GM12878 (cell line): ENCODE data around the gene ZNF365.

Experiments used
- CEBPZ ChIP-seq: fragments of 150-350 bp; IDR thresholded peaks from 2 replicates; pipeline ENCODE4 v1.6.1; 2016; ENCODE audit warnings: low read depth, low read length
- CHD2 ChIP-seq: IDR thresholded peaks from 2 replicates; pipeline ENCODE4 v1.6.1; 2011; ENCODE audit warnings: low read depth, low read length, improper control_type of control experiment, borderline replicate concordance
- CTCF ChIP-seq, 3 experiments: IDR thresholded peaks in 2 of 3; conservative IDR thresholded peaks in 1 of 3; 2 replicates each; pipeline ENCODE4 v1.5.1; 2011; ENCODE audit warnings: low read depth in 3 of 3, low read length in 3 of 3, mild to moderate bottlenecking in 3 of 3, control low read depth in 2 of 3, moderate library complexity in 2 of 3, inconsistent platforms in 1 of 3, mixed read lengths in 1 of 3; ENCODE audit not compliant: control insufficient read depth in 2 of 3, insufficient read depth in 1 of 3; ENCODE audit errors: extremely low read depth in 1 of 3
- EP300 ChIP-seq, 2 experiments: fragments of 150-350 bp in 1 of 2; IDR thresholded peaks; 2 replicates each; pipeline ENCODE4 v1.6.1; 2011 to 2012; ENCODE audit warnings: low read depth in 2 of 2, low read length in 2 of 2, borderline replicate concordance in 1 of 2, improper control_type of control experiment in 1 of 2, inconsistent platforms in 1 of 2; ENCODE audit not compliant: control insufficient read depth in 1 of 2
- EZH2 ChIP-seq: IDR thresholded peaks from 2 replicates; pipeline ENCODE4 v1.6.1; 2012; ENCODE audit warnings: low read depth, mild to moderate bottlenecking, control low read depth, inconsistent platforms, low read length, borderline replicate concordance; ENCODE audit not compliant: control insufficient read depth
- FOS ChIP-seq: IDR thresholded peaks from 3 replicates; pipeline ENCODE4 v1.6.1; 2011; ENCODE audit warnings: borderline replicate concordance; ENCODE audit not compliant: insufficient read length; ENCODE audit errors: extremely low read depth
- NFYA ChIP-seq: IDR thresholded peaks from 2 replicates; pipeline ENCODE4 v1.6.1; 2011; ENCODE audit warnings: low read depth, mild to moderate bottlenecking, low read length, improper control_type of control experiment, borderline replicate concordance
- POLR2A ChIP-seq: IDR thresholded peaks from 2 replicates; pipeline ENCODE4 v1.6.1; 2011; ENCODE audit warnings: low read depth, mild to moderate bottlenecking, low read length
- POLR2AphosphoS5 ChIP-seq: IDR thresholded peaks from 2 replicates; pipeline ENCODE4 v1.6.1; 2011; ENCODE audit warnings: mild to moderate bottlenecking, low read length, inconsistent platforms
- SP1 ChIP-seq: IDR thresholded peaks from one replicate; pipeline ENCODE4 v1.6.1; 2011; ENCODE audit warnings: low read depth, low read length
- ZBTB33 ChIP-seq: fragments of 450-650 bp; IDR thresholded peaks from 2 replicates; pipeline ENCODE4 v1.6.1; 2017; ENCODE audit warnings: mild to moderate bottlenecking
- TF ChIP-seq, protein P1 (sequence below): IDR thresholded peaks from 2 replicates; pipeline ENCODE4 v1.6.1; 2011; ENCODE audit warnings: borderline replicate concordance, low read depth, mild to moderate bottlenecking, moderate library complexity, mixed read lengths, low read length; ENCODE audit not compliant: insufficient read depth; ENCODE audit errors: extremely low read length

GRCh38 chr10:62382831-62383230, 8.7 kb downstream of the ZNF365 start:
- no peak for TF ChIP-seq SP1
- no peak for TF ChIP-seq NFYA
- no peak for TF ChIP-seq FOS
- TF ChIP-seq CTCF (IDR thresholded peaks at IDR 0.05 in 2 of 3, conservative IDR thresholded peaks at IDR 0.05 in 1 of 3; ENCODE audit: control insufficient read depth in 2 of 3, extremely low read depth in 1 of 3, insufficient read depth in 1 of 3, low read depth in 3 of 3, low read length in 3 of 3) = no peak
- no peak for TF ChIP-seq EP300 (IDR thresholded peaks at IDR 0.05; ENCODE audit: borderline replicate concordance in 1 of 2, control insufficient read depth in 1 of 2, low read depth in 2 of 2, low read length in 2 of 2)
- no peak for TF ChIP-seq POLR2AphosphoS5
- no peak for TF ChIP-seq POLR2A
- TF ChIP-seq, protein P1, sequence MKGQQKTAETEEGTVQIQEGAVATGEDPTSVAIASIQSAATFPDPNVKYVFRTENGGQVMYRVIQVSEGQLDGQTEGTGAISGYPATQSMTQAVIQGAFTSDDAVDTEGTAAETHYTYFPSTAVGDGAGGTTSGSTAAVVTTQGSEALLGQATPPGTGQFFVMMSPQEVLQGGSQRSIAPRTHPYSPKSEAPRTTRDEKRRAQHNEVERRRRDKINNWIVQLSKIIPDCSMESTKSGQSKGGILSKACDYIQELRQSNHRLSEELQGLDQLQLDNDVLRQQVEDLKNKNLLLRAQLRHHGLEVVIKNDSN = no peak
- TF ChIP-seq CEBPZ = no peak
- no peak for TF ChIP-seq CHD2
- TF ChIP-seq EZH2 = no peak
- TF ChIP-seq ZBTB33 = no peak
